Stimulated activated CD4-positive, alpha-beta T cell treated with anti-CD3 and anti-CD28 coated beads, TNF-alpha, amount 100 ng/mL, for 48 hours (primary cell): Measurements from ENCODE around the gene PMPCA.

Experiments
- DNase-seq, 3 donors: peaks; one replicate each; pipeline ENCODE4 v3.0.0-alpha.2; 2020; ENCODE audit warnings: low read depth in 3 of 3

Gene PMPCA, protein sequence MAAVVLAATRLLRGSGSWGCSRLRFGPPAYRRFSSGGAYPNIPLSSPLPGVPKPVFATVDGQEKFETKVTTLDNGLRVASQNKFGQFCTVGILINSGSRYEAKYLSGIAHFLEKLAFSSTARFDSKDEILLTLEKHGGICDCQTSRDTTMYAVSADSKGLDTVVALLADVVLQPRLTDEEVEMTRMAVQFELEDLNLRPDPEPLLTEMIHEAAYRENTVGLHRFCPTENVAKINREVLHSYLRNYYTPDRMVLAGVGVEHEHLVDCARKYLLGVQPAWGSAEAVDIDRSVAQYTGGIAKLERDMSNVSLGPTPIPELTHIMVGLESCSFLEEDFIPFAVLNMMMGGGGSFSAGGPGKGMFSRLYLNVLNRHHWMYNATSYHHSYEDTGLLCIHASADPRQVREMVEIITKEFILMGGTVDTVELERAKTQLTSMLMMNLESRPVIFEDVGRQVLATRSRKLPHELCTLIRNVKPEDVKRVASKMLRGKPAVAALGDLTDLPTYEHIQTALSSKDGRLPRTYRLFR

DNA sequence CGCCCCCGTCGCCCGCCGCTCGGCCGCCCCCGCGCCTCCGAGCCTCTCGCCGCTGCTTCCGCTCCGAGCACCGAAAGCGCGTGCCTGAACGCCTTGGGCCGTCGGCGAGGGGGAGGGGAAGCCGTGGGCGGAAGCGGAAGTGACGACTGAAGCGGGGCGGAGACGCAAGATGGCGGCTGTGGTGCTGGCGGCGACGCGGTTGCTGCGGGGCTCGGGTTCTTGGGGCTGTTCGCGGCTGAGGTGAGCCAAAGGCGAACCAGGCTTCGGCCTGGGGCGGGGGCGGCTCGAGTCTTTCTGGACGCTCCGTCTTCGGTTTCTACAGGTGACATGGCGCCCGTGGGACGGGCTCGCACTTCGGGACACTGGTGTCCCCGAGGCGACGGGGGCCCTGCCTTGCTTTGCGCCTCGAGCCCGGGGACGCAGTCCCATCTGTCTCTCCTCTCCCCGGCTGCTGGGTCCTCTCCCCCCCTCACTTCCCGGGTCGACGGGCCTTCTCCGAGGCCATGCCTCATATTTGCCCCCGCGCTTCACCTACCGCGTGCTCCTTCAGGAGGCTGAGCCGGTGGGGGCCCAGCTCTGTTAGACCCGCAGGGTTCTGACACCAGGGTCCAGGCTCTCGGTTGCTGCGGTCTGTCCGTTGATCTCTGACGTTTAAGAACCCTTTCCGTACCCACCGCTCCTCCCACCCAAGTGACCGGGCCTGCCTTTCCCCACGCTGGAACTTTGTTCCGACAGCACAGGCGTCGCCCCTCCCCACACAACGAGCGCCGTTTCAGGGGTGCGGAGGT lies at the start of gene PMPCA, which contains the start of gene ENTR1:
Gene PMPCA, plus strand, starts transcription at position 159 of the 788 bp plus-strand sequence. Its CDS starts 11 bp downstream, at position 170.
Gene ENTR1, minus strand, starts transcription at position 115 of the 788 bp plus-strand sequence. CDS start 217 bp downstream, outside the sequence.
- DNase-seq: peak; percentile 90 to 95 (median 94)

DNA sequence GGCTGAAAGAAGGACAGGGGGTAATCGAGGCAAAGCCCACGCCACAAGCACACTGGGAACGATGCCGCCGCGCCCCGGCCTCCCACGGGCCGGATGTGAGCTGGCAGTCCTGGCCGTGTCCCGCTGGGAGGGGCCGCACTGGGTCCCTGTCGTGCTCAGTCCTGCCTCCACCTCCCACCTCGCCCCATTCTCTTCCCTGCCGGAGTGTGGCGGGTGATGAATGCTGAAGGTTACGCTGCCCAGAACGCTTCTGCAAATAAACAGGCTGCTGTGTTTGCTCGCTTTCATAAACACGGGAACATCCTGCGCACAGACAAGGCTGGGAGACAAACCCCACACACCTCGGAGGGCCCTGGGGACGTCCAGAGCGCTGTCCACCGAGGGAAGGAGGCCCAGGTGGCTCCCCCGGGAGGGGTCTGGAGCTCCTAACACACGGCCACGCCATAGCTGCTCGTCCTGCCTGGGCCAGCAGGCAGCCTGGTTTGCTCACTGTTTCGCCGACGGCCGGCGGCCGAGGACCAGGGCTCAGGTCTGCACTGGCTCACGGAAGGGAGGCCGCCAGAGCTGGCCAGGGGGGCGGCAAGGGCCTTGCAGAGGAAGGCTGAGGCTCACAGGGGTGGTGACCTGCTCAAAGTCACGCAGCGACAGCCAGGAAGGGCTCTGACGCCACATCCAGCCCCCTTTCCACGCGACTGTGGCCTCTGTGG lies 49.3 kb upstream of the PMPCA start:
- DNase-seq: no peak

GRCh38 chr9:136361754-136362449 lies 48.6 kb upstream of the PMPCA start:
- DNase-seq: no peak

GRCh38 chr9:136362450-136362784 lies 48.0 kb upstream of the PMPCA start:
- no peak for DNase-seq

GRCh38 chr9:136363106-136363948 lies 47.1 kb upstream of the PMPCA start, which contains the start of gene DNLZ:
Gene DNLZ (minus strand): TSS chr9:136363744. CDS start chr9:136363714, 30 bp downstream.
- DNase-seq: peak; percentile 93 to 98 (median 94)

DNA sequence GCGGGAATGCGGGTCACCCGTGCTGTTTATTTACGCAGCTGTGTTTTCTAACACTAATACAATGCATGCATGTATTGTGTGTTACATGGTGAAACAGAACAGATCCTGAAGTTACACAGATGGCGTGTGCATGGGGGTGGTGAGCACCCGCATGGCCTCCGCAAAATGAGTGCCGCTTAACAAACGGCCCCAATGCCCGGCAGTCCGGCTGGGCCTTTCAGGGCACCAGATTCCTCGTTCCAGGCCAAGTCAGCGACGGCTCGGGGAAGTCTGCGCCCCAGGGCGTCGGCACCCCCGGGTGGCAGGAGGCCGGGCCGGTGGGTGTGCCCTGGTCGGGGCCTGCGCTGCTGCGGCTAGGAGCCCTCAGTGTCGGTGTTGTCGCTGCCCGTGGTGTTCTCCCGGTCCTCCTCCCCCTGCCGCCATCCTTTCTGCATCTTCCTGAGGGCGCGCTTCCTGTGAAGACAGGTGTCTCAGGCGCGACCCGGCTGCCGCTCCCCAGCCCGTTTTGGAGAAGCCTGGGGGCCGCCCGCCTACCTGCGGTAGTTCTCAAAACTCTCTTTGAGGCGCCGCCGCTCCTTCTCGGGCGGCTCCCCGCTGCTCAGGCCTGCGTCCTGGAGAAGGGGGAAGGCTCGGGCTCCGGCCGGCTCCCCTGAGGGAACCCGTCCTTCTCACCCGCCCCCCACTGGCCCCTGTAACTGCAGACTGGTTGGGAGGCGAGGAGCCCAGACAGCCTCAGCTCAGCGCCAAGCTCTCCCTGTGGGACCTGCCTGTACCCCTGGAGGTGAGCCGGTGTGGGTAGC lies 46.3 kb upstream of the PMPCA start:
- DNase-seq: no peak

DNA sequence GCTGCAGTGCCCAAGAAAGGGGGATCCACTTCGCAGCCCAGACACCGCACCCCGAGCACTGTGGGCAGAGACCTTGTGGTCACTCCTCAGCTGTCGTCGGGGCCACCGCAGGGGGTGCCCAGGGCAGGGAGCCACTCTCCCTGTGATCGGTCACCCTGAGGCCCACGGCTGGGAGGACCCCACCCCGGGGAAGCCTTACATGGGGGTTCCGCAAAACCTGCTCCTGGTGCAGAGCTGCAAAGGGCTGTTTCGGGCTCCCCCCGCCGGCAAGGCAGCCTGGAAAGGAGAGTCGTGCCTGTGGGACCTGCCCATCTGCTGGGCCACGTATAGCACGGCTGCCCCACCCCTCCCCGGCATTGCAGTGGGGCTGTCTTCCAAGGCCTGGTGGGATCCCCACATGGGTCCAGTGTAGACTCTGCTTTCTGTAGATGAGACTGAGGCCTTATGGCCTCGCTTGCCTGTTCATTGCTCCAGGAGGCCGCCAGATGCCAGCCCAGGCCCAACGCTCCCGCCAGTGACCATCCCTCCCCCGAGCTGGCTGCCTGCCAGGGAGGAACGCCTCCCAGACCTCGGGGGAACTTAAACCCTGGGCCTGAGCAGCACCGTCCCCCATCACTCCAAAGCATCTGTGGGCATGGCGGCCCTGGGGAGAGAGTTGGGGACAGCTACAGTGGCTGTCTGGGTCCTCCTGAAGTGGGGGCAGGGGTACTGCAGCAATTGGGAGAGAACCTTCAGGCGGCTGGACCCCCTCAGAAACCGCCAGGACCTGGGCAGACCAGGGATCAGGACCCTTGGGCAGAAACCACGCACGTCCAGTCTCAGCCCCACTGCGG lies 45.3 kb upstream of the PMPCA start:
- DNase-seq: no peak

- DNase-seq: no peak
Measured at GRCh38 chr9:136365775-136366222, 44.7 kb upstream of the PMPCA start.

- DNase-seq: no peak
Measured at GRCh38 chr9:136366826-136367225, 43.6 kb upstream of the PMPCA start.

DNA sequence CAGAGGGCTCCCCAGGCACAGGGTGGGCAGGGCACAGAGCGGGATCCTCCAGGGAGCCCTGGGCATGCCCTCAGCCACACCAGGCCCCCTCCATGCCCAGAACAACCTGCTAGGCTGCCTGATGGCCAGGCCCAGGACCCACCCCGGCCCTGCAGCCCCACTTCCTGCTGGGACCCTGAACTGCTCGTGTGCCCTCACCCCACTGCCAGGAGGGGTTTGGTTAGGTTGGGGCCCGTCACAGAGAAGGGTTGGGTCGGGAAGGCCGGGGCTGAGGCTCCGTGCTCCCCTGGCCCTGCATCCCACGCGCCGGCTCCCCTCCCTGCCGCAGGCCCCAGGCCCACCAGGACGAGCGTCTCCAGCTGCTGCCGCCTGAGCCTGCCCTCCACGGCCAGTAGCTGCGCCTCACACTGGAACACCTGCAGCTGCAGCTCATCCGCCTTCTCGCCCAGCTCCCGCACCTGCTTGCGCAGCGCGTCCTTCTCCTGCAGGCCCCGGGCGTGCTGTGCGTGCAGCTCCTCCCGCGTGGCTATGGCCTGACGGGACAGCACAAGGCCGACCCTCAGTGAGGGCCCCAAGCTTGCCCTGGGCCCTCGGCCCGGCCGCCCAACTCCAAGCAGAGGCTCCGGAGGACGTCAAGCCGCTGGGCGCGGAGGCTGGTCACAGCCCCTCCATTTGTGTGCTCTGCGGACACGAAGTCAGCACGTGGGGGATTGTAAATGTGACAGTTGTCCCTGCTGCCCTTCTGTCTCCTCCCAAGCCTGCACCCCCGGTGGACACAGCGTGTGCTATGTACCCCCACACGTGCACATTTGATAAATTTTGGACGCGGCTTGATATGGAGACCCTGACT lies 42.9 kb upstream of the PMPCA start:
- DNase-seq: no peak

DNA sequence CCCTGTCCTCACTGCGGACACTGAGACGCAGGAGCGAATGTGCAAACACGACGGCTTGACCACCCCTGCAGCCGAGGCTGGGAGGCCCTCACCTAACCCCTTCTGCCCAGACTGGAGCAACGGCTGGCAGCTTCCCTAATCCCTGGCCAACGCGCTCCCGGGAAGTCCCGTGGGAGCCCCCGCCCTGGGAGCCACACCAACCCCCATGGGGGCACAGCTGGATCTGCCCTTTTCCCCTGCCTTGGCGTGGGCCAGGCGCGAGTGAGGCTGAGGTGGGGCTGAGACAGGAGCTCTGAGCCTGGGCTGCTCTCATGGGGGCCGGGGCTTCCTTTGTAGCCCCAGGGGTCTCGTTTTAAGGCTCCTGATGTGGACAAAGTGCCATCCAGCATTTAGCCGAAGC lies 42.3 kb upstream of the PMPCA start:
- DNase-seq: no peak

- no peak for DNase-seq
Measured at GRCh38 chr9:136370037-136370436, 40.4 kb upstream of the PMPCA start.

DNA sequence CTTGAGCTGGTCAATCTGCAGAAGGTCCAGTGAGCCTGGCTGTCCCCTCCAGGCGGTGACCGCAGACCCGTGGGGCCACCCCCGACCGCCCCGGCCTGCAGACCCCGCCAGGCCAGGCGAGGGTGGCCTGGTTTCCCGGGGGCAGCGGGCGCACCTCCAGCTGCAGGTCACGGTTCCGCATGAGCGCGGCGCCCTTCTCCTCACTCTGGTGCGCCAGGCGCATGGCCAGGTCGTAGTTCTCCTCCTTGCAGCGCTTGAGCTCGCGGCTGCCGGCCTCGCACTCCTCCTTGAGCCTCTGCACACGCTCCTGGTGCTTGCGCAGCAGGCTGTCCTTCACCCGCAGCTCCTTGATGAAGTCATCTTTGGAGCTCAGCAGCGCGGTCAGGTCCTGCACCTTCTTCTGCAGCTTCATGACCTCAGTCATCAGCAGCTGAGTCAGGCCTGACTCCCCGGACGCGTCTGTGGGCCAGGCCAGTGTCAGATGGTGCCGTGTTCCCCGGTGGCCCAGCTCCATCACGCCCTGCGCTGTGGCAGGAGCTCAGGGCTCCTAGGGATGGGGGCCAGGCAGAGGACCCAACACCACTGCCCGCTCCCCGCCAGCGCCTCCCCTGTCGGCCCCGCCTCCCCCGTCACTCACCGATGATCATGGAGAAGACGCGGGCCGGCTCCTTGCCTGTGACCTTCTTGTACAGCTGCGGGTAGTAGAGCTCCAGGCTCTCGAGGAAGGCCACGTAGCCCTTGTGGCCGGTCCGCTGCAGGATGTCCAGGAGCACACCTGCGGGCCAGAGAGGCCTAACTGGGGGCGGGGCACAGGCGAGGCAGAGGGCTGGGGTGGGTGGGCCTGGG lies 39.5 kb upstream of the PMPCA start:
- no peak for DNase-seq

GRCh38 chr9:136371533-136371880 lies 39.0 kb upstream of the PMPCA start:
- DNase-seq: no peak

- DNase-seq: no peak
Measured at GRCh38 chr9:136372006-136372405, 38.5 kb upstream of the PMPCA start.

- DNase-seq: no peak
Measured at GRCh38 chr9:136372561-136373299, 37.7 kb upstream of the PMPCA start.
